IMR-90 (cell line): Measurements from ENCODE around the gene DNAH9. TPM values are rescaled to one million over a fixed set of nuclear protein-coding genes. Genes with fewer than 3 reads are reported as not detected.

Experiments used
- ATAC-seq: fragments of 200-7000 bp; cut with Tn5 transposase; 2 replicates; pipeline ENCODE4 v1.9.1; 2020; ENCODE audit warnings: low read depth, mild to moderate bottlenecking, moderate library complexity
- BruUV-seq: library from RNA; stranded (reverse); fragments of 400-500 nt; replicated peaks from 2 replicates; lab custom pipeline; 2021; lab: Mats Ljungman, UMichigan
- CTCF ChIA-PET: fragments of 300-600 bp; formaldehyde crosslinking; extraction: SDS; loops from one replicate; lab custom pipeline; 2021; ENCODE audit warnings: antibody characterized with exemption; lab: Yijun Ruan, JAX
- POLR2A ChIA-PET: fragments of 300-600 bp; sonication (Branson Sonifier 250); formaldehyde crosslinking; loops from one replicate; lab custom pipeline; 2022; ENCODE audit warnings: antibody characterized with exemption; ENCODE audit not compliant: unreplicated experiment; lab: Charles Lee
- DNase-seq: peaks from one replicate; pipeline ENCODE4 v3.0.0; 2013
- H2AFZ ChIP-seq: replicated peaks from 2 replicates; pipeline ENCODE3; 2013; ENCODE audit warnings: low read length, mild to moderate bottlenecking; ENCODE audit not compliant: poor library complexity
- H2AK5ac ChIP-seq: 2 replicates; pipeline ENCODE4 v1.6.1; 2013; ENCODE audit warnings: low read depth, low read length, inconsistent platforms
- H2AK9ac ChIP-seq: replicated peaks from 2 replicates; pipeline ENCODE3; 2013; ENCODE audit warnings: mild to moderate bottlenecking, low read depth, low read length, moderate library complexity; ENCODE audit not compliant: poor library complexity
- H2BK120ac ChIP-seq: 2 replicates; pipeline ENCODE4 v1.6.1; 2013; ENCODE audit warnings: low read depth, low read length, inconsistent platforms
- H2BK15ac ChIP-seq: 3 replicates; pipeline ENCODE4 v1.6.1; 2013; ENCODE audit warnings: low read depth, low read length, inconsistent platforms
- H2BK20ac ChIP-seq: 2 replicates; pipeline ENCODE4 v1.6.1; 2013; ENCODE audit warnings: low read depth, mild to moderate bottlenecking, inconsistent platforms, low read length, moderate library complexity
- H2BK5ac ChIP-seq: 2 replicates; pipeline ENCODE4 v1.6.1; 2013; ENCODE audit warnings: mild to moderate bottlenecking, low read depth, low read length, inconsistent platforms; ENCODE audit not compliant: poor library complexity, severe bottlenecking
- H3K14ac ChIP-seq: replicated peaks from 2 replicates; pipeline ENCODE4 v1.6.1; 2013; ENCODE audit warnings: low read depth, low read length, inconsistent platforms
- H3K18ac ChIP-seq: 2 replicates; pipeline ENCODE4 v1.6.1; 2013; ENCODE audit warnings: low read depth, low read length, control low read depth
- H3K23ac ChIP-seq: 2 replicates; pipeline ENCODE4 v1.6.1; 2013; ENCODE audit warnings: low read depth, low read length, inconsistent platforms
- H3K27ac ChIP-seq: 2 replicates; pipeline ENCODE4 v1.5.1; 2013; ENCODE audit warnings: mild to moderate bottlenecking, control low read depth, low read length; ENCODE audit not compliant: insufficient read depth
- H3K27me3 ChIP-seq: 2 replicates; pipeline ENCODE4 v1.6.1; 2013; ENCODE audit warnings: low read length; ENCODE audit not compliant: control insufficient read depth, insufficient read depth
- H3K36me3 ChIP-seq: 2 replicates; pipeline ENCODE4 v1.6.1; 2013; ENCODE audit warnings: low read length, mixed read lengths; ENCODE audit not compliant: control insufficient read depth, insufficient read depth
- H3K4ac ChIP-seq: 2 replicates; pipeline ENCODE4 v1.6.1; 2013; ENCODE audit warnings: low read depth, low read length, inconsistent platforms
- H3K4me1 ChIP-seq: 2 replicates; pipeline ENCODE4 v1.6.1; 2013; ENCODE audit warnings: low read length, mixed read lengths; ENCODE audit not compliant: control insufficient read depth, insufficient read depth
- H3K4me2 ChIP-seq: 2 replicates; pipeline ENCODE4 v1.6.1; 2013; ENCODE audit warnings: low read depth, mild to moderate bottlenecking, control low read depth, low read length, moderate library complexity
- H3K4me3 ChIP-seq: 2 replicates; pipeline ENCODE4 v1.5.1; 2013; ENCODE audit warnings: low read depth, mild to moderate bottlenecking, control low read depth, low read length, moderate library complexity; ENCODE audit not compliant: insufficient read depth
- H3K56ac ChIP-seq: 2 replicates; pipeline ENCODE4 v1.6.1; 2013; ENCODE audit warnings: low read length, inconsistent platforms; ENCODE audit not compliant: insufficient read depth; ENCODE audit errors: extremely low read depth
- H3K79me1 ChIP-seq, 2 experiments: 2 replicates each; pipeline ENCODE4 v1.6.1; 2013; ENCODE audit warnings: low read length in 2 of 2, inconsistent platforms in 1 of 2, low read depth in 1 of 2
- H3K9ac ChIP-seq: 2 replicates; pipeline ENCODE4 v1.6.1; 2013; ENCODE audit warnings: low read depth, low read length, control low read depth
- H3K9me1 ChIP-seq: 2 replicates; pipeline ENCODE4 v1.6.1; 2013; ENCODE audit warnings: low read length, inconsistent platforms; ENCODE audit not compliant: insufficient read depth
- H3K9me3 ChIP-seq: 2 replicates; pipeline ENCODE4 v1.6.1; 2013; ENCODE audit warnings: low read length; ENCODE audit not compliant: control insufficient read depth, insufficient read depth
- H4K20me1 ChIP-seq: 2 replicates; pipeline ENCODE4 v1.6.1; 2013; ENCODE audit warnings: low read length, inconsistent platforms; ENCODE audit not compliant: insufficient read depth
- H4K5ac ChIP-seq: 2 replicates; pipeline ENCODE4 v1.6.1; 2013; ENCODE audit warnings: mild to moderate bottlenecking, low read depth, low read length, control low read depth
- H4K8ac ChIP-seq, 2 experiments: 2 replicates each; pipeline ENCODE4 v1.6.1; 2013; ENCODE audit warnings: low read depth in 2 of 2, low read length in 2 of 2, control low read depth in 1 of 2, inconsistent platforms in 1 of 2
- H4K91ac ChIP-seq: 2 replicates; pipeline ENCODE4 v1.6.1; 2013; ENCODE audit warnings: low read depth, low read length, inconsistent platforms; ENCODE audit not compliant: insufficient read depth
- CEBPB ChIP-seq: IDR thresholded peaks from 2 replicates; pipeline ENCODE4 v1.6.1; 2012; ENCODE audit warnings: low read depth, low read length, improper control_type of control experiment
- CHD1 ChIP-seq: IDR thresholded peaks from 2 replicates; pipeline ENCODE4 v1.6.1; 2012; ENCODE audit warnings: low read depth, low read length, improper control_type of control experiment
- FOS ChIP-seq: fragments of 150-350 bp; IDR thresholded peaks from 2 replicates; pipeline ENCODE4 v1.6.1; 2016; ENCODE audit warnings: low read depth, low read length
- MAFK ChIP-seq: IDR thresholded peaks from 2 replicates; pipeline ENCODE4 v1.6.1; 2012; ENCODE audit warnings: low read depth, low read length, improper control_type of control experiment
- MAZ ChIP-seq: IDR thresholded peaks from 2 replicates; pipeline ENCODE4 v1.6.1; 2012; ENCODE audit warnings: low read depth, mild to moderate bottlenecking, low read length, improper control_type of control experiment, moderate library complexity, borderline replicate concordance
- MXI1 ChIP-seq: IDR thresholded peaks from 2 replicates; pipeline ENCODE4 v1.6.1; 2012; ENCODE audit warnings: low read depth, mild to moderate bottlenecking, low read length, moderate library complexity, borderline replicate concordance
- NFE2L2 ChIP-seq: fragments of 150-350 bp; IDR thresholded peaks from 2 replicates; pipeline ENCODE4 v1.6.1; 2016; ENCODE audit warnings: low read depth, mild to moderate bottlenecking, low read length
- POLR2A ChIP-seq: IDR thresholded peaks from 2 replicates; pipeline ENCODE4 v1.6.1; 2012; ENCODE audit warnings: mild to moderate bottlenecking, low read depth, low read length
- RAD21 ChIP-seq: IDR thresholded peaks from 2 replicates; pipeline ENCODE4 v1.6.1; 2012; ENCODE audit warnings: low read length, improper control_type of control experiment
- RCOR1 ChIP-seq: IDR thresholded peaks from 2 replicates; pipeline ENCODE4 v1.6.1; 2012; ENCODE audit warnings: mild to moderate bottlenecking, low read length, improper control_type of control experiment; ENCODE audit not compliant: insufficient replicate concordance
- RFX5 ChIP-seq: IDR thresholded peaks from 2 replicates; pipeline ENCODE4 v1.8.0; 2012; ENCODE audit warnings: low read depth, mild to moderate bottlenecking, low read length, moderate library complexity
- SMC3 ChIP-seq: fragments of 150-350 bp; IDR thresholded peaks from 2 replicates; pipeline ENCODE4 v1.6.1; 2016; ENCODE audit warnings: low read depth, mild to moderate bottlenecking, antibody characterized with exemption, low read length, moderate library complexity
- WGBS, 2 experiments: methylation state at CpG; one replicate each; pipeline versions ENCODE4 v1.1.5 to v1.1.7; 2013; ENCODE audit warnings: missing lambda C conversion rate in 2 of 2; ENCODE audit not compliant: insufficient read length in 1 of 2; ENCODE audit errors: extremely low coverage in 2 of 2; 5-methylcytosine and 5-hydroxymethylcytosine counted together
- dilution Hi-C: fragments of 300-500 bp; cut with HindIII; formaldehyde crosslinking; loops from one replicate; pipeline ENCODE4 v1.14.3; 2018; ENCODE audit warnings: low sequenced_read_pairs; ENCODE audit not compliant: unreplicated experiment
- in situ Hi-C: fragments of 300-500 bp; cut with MboI; formaldehyde crosslinking; loops from 3 replicates; pipeline ENCODE4 v1.14.3; 2019; ENCODE audit warnings: low sequenced_read_pairs, inconsistent platforms, mixed read lengths
- intact Hi-C: fragments of 100-400 bp; cut with micrococcal nuclease; formaldehyde crosslinking; loops from 2 replicates; pipeline ENCODE4 v1.10.0; 2022
- polyA plus RNA-seq, 3 experiments: library from polyadenylated mRNA; depleted of rRNA; stranded (reverse); fragments of >200 nt; gene quantifications; 2 replicates each; pipeline ENCODE4 v1.2.3, GENCODE V29; 2012; ENCODE audit warnings: low replicate concordance in 1 of 3
- total RNA-seq: library from RNA; depleted of rRNA; stranded (reverse); fragments of >200 nt; gene quantifications from 2 replicates; pipeline ENCODE4 v1.2.3, GENCODE V29; 2012
- TF ChIP-seq, protein P1 (sequence below): fragments of 150-350 bp; IDR thresholded peaks from 2 replicates; pipeline ENCODE4 v1.6.1; 2016; ENCODE audit warnings: low read depth, mild to moderate bottlenecking, low read length, moderate library complexity, borderline replicate concordance
- TF ChIP-seq, protein P2 (sequence below): fragments of 150-350 bp; IDR thresholded peaks from 2 replicates; pipeline ENCODE4 v1.6.1; 2017; ENCODE audit warnings: mild to moderate bottlenecking, antibody characterized with exemption, low read length, low read depth
- TF ChIP-seq, protein P3 (sequence below): conservative IDR thresholded peaks from 2 replicates; pipeline ENCODE4 v1.5.1; 2012; ENCODE audit warnings: mild to moderate bottlenecking, low read depth, low read length, improper control_type of control experiment

The DNAH9 gene
- total and polyA plus RNA-seq, 2 of the 4 experiments (the other 2 are of a cell fraction) = not detected

DNA sequence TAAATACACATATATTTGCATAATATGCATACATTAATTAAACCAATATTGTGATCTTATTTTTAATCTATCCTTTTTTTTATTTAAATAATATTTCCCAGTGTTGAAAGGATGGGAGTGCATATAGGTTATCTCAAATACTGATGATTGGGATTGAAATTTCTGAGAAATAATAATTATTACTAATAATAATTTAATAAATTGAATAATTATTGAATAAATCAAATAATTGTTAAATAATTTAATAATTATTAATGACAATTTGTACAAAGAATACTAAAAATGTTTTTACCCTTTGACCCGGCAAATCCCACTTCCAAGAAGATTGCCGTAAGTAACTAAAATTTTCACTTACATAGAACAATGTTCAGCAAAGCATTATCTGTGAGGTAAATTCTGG lies 250.1 kb downstream of the DNAH9 start:
- H3K18ac ChIP-seq = no peak overlapping the region
- no peak overlapping the region for H2AK9ac ChIP-seq
- H3K9me3 ChIP-seq = peaks cover 21% of the 10 kb centered on the region
- no peaks in the 10 kb centered on the region for H3K36me3 ChIP-seq
- dilution Hi-C loops = no loop called here
- ChIA-PET POLR2A (no interaction called here), CTCF (no interaction called here)
- no peak overlapping the region for H2AK5ac ChIP-seq
- H3K27me3 ChIP-seq = no peaks in the 10 kb centered on the region
- H3K4ac ChIP-seq = no peak overlapping the region
- no peak for DNase-seq
- no peak overlapping the region for H2BK20ac ChIP-seq
- ATAC-seq = no peak
- H3K79me1 ChIP-seq = no peaks in the 10 kb centered on the region
- no peak overlapping the region for H3K23ac ChIP-seq
- BruUV-seq = no TSS peak
- no peak overlapping the region for H2BK5ac ChIP-seq
- no peak for TF ChIP-seq MXI1
- TF ChIP-seq, protein P1, sequence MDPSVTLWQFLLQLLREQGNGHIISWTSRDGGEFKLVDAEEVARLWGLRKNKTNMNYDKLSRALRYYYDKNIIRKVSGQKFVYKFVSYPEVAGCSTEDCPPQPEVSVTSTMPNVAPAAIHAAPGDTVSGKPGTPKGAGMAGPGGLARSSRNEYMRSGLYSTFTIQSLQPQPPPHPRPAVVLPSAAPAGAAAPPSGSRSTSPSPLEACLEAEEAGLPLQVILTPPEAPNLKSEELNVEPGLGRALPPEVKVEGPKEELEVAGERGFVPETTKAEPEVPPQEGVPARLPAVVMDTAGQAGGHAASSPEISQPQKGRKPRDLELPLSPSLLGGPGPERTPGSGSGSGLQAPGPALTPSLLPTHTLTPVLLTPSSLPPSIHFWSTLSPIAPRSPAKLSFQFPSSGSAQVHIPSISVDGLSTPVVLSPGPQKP = no peak
- TF ChIP-seq, protein P2, sequence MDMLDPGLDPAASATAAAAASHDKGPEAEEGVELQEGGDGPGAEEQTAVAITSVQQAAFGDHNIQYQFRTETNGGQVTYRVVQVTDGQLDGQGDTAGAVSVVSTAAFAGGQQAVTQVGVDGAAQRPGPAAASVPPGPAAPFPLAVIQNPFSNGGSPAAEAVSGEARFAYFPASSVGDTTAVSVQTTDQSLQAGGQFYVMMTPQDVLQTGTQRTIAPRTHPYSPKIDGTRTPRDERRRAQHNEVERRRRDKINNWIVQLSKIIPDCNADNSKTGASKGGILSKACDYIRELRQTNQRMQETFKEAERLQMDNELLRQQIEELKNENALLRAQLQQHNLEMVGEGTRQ = no peak
- TF ChIP-seq NFE2L2 = no peak
- TF ChIP-seq POLR2A = no peak
- no peak for TF ChIP-seq RCOR1
- no peak for TF ChIP-seq RFX5
- TF ChIP-seq FOS = no peak
- TF ChIP-seq CEBPB = no peak
- no peak for TF ChIP-seq RAD21
- TF ChIP-seq, protein P3, sequence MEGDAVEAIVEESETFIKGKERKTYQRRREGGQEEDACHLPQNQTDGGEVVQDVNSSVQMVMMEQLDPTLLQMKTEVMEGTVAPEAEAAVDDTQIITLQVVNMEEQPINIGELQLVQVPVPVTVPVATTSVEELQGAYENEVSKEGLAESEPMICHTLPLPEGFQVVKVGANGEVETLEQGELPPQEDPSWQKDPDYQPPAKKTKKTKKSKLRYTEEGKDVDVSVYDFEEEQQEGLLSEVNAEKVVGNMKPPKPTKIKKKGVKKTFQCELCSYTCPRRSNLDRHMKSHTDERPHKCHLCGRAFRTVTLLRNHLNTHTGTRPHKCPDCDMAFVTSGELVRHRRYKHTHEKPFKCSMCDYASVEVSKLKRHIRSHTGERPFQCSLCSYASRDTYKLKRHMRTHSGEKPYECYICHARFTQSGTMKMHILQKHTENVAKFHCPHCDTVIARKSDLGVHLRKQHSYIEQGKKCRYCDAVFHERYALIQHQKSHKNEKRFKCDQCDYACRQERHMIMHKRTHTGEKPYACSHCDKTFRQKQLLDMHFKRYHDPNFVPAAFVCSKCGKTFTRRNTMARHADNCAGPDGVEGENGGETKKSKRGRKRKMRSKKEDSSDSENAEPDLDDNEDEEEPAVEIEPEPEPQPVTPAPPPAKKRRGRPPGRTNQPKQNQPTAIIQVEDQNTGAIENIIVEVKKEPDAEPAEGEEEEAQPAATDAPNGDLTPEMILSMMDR = no peak
- TF ChIP-seq MAZ = no peak
- TF ChIP-seq CHD1 = no peak
- TF ChIP-seq SMC3 = no peak
- TF ChIP-seq MAFK = no peak
- H3K4me2 ChIP-seq = no peak overlapping the region
- no peak overlapping the region for H3K9ac ChIP-seq
- H4K5ac ChIP-seq = no peak overlapping the region
- no peak overlapping the region for H3K14ac ChIP-seq
- H3K27ac ChIP-seq = no peak overlapping the region
- H3K9me1 ChIP-seq = no peaks in the 10 kb centered on the region
- intact Hi-C loops = no loop called here
- no peaks in the 10 kb centered on the region for H3K4me1 ChIP-seq
- no peak overlapping the region for H2AFZ ChIP-seq
- no peak overlapping the region for H3K4me3 ChIP-seq
- WGBS, 2 experiments = no CpG with 5 or more reads among the region's 2 CpGs
- no peak overlapping the region for H4K8ac ChIP-seq
- no peak overlapping the region for H2BK15ac ChIP-seq
- in situ Hi-C loops = no loop called here
- H4K91ac ChIP-seq = no peak overlapping the region
- H4K20me1 ChIP-seq = no peaks in the 10 kb centered on the region
- H3K56ac ChIP-seq = no peak overlapping the region
- no peak overlapping the region for H2BK120ac ChIP-seq
